Lower leg skin (tissue), 4 donors: Measurements from ENCODE around the gene TMEM125. TPM values are rescaled to one million over a fixed set of nuclear protein-coding genes. Genes with fewer than 3 reads are reported as not detected.
A peak's percentile ranks its signal among the peaks of the same experiment; 100 is the strongest.

ENCODE experiments used
- DNase-seq, 2 donors: peaks; one replicate each; pipeline ENCODE4 v3.0.0-alpha.2; 2019; ENCODE audit warnings: low spot score in 2 of 2
- H3K4me3 ChIP-seq: fragments of 200-600 bp; sonication (generic); 2 replicates; pipeline ENCODE4 v1.5.1; 2017; ENCODE audit warnings: mild to moderate bottlenecking, low read depth; ENCODE audit not compliant: poor library complexity, severe bottlenecking
- POLR2A ChIP-seq, 2 donors: fragments of 450-650 bp; IDR thresholded peaks; one replicate each; pipeline ENCODE4 v1.6.1; 2016 to 2017; ENCODE audit warnings: antibody characterized with exemption in 2 of 2, mild to moderate bottlenecking in 1 of 2, moderate library complexity in 1 of 2
- WGBS, 2 donors: methylation state at CpG; one replicate each; pipeline ENCODE4 v1.1.5; 2018; 5-methylcytosine and 5-hydroxymethylcytosine counted together
- intact Hi-C: fragments of 100-400 bp; cut with DNase I; formaldehyde crosslinking; loops from one replicate; pipeline ENCODE4 v1.15.0; 2023; ENCODE audit warnings: low total_unique reads
- total RNA-seq, 4 donors: library from RNA; depleted of rRNA; stranded (reverse); fragments of >200 nt; gene quantifications; one replicate each; pipeline ENCODE4 v1.1.0, GENCODE V29; 2016
- TF ChIP-seq, protein P1 (sequence below), 3 donors: fragments of 450-650 bp; IDR thresholded peaks; one replicate each; pipeline ENCODE4 v1.5.1; 2016; ENCODE audit warnings: antibody characterized with exemption in 3 of 3, mild to moderate bottlenecking in 3 of 3, moderate library complexity in 2 of 3

TMEM125 gene
- total RNA-seq = 10 to 100 TPM; 13.6 to 34.5 (median 19.0) TPM

DNA sequence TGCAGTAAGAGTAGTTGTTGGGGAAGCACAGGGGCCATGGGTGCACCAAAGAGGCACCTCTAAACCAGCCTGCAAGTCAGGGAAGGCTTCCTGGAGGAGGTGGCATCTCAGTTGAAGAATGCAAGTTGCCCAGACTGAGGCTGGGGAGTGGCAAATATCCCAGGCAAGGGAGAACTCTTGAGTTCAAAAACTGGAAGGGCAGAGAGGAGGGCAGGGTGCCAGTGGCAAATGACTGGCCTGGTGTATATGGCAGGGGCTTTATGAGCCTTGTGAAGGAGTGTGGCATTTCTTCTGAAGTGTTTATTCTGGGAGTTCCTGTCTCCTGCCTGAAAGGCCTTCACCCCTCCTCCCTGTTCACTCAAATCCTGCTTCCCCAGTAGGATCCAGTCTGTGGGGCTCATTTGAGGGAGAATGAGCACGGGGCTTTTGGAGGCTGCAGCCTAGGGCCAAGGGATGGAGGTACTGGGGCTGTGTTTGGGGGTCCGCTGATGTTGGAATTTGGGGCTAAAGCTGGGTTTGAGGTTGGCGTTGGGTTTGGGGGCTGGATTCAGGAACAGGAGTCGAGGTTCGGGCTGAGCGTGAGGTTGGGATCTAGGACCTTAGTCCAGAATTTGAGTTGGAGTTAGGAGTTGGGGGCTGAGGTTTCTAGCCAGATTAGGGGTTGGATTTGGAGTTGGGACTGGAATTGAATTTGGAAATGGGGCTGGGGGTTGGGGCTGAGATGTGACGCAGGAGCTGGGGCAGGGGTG is at the start of gene TMEM125:
TSS of gene TMEM125 (plus strand) at position 357 of the 749 bp plus-strand sequence. CDS start 2,740 bp downstream, outside the sequence.
- intact Hi-C loops = no loop called here
- TF ChIP-seq, protein P1, sequence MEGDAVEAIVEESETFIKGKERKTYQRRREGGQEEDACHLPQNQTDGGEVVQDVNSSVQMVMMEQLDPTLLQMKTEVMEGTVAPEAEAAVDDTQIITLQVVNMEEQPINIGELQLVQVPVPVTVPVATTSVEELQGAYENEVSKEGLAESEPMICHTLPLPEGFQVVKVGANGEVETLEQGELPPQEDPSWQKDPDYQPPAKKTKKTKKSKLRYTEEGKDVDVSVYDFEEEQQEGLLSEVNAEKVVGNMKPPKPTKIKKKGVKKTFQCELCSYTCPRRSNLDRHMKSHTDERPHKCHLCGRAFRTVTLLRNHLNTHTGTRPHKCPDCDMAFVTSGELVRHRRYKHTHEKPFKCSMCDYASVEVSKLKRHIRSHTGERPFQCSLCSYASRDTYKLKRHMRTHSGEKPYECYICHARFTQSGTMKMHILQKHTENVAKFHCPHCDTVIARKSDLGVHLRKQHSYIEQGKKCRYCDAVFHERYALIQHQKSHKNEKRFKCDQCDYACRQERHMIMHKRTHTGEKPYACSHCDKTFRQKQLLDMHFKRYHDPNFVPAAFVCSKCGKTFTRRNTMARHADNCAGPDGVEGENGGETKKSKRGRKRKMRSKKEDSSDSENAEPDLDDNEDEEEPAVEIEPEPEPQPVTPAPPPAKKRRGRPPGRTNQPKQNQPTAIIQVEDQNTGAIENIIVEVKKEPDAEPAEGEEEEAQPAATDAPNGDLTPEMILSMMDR (IDR thresholded peaks at IDR 0.05) = no peak
- TF ChIP-seq POLR2A (IDR thresholded peaks at IDR 0.05) = no peak
- no peak within 1 kb of the TSS for H3K4me3 ChIP-seq
- 78% methylated on average over 7 of the region's 7 CpGs for WGBS, 2 donors
- DNase-seq = peak in 1 of 2 donors; percentile 70

DNA sequence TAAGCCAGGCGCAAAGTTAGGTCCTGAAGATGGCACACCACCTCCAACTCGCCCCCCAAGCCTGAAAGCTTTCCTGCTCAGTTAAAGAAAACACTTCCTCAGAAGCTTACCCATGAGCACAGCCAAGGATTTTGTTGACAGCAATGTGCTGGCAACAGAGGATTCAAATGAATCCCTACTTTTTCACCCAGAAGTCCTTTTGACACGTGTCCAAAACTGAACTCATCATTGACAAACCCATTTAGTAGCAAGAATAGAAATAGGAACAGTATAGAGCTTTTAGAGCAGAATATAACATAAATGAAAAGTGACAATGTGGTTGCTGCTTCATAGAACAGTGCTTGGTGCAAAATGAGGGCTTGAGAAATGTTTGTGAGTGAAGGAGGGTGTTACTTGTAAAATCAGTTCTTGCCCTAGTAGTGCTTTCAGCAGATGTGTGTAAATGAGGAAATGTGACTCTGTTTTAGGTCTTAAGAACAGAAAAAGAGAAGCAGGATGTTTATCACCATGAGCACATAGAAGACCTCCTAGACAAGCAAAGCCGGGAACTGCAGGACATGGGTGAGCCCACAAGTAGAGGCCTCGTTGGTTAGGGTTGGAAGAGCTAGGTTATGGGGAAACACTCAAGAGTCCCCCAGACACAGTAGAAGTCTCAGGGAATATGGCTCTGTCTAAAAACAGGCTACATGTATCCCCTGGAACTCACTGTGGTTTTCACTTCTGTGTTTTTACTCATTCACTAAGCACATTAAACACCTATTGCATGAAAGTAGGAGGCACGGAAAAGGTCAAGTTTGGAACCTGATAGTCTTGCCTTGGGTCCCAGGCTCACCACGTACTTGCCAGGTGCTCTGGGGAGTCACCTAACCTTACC is 48.6 kb upstream of the TMEM125 start:
- intact Hi-C loops = no loop called here
- TF ChIP-seq, protein P1 (IDR thresholded peaks at IDR 0.05) = no peak
- no peak for TF ChIP-seq POLR2A (IDR thresholded peaks at IDR 0.05)
- DNase-seq = no peak
- H3K4me3 ChIP-seq = no peak overlapping the region
- WGBS, 2 donors = 74 to 76% methylated on average over 7 of the region's 7 CpGs

DNA sequence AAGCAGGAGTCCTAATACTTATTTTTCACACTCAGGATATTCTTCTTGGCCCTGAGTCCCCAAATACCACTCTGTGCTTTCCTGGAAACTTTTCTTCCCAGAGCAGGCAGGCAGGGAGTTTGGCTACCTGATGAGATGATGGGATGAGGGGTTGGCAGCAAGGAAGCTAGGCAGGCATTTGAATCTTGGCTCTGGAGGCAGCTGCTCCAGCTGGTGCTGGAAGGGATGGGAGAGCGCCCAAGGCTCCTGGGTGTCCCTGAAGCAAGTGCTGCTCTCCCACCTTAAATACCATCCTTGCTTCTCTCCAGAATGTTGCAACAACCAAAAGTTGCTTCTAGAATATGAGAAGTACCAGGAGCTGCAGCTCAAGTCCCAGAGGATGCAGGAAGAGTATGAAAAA is 48.0 kb upstream of the TMEM125 start:
- peak in 1 of 2 donors; percentile 56 for DNase-seq
- H3K4me3 ChIP-seq = no peak overlapping the region
- TF ChIP-seq POLR2A (IDR thresholded peaks at IDR 0.05) = no peak
- TF ChIP-seq, protein P1 (IDR thresholded peaks at IDR 0.05) = no peak
- intact Hi-C loops = no loop called here
- WGBS, 2 donors = 100% methylated on average over 1 of the region's 1 CpG

DNA sequence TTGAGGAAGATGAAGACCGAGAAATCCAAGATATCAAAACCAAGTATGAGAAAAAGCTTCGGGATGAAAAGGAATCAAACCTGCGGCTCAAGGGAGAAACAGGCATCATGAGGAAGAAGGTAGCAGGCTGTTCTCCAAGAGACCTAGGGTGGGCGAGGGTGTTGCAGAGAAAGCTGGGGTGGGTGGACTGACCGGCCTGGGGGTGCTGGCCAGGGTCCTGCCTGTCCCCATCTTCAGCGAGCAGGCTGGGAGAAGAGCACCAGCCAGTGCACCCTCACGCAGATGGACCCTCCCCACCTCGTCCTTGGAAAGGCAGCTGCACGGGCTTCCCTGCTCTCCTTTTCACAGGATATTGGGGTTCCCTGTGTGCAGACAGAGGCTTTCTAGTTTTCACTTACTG is 46.9 kb upstream of the TMEM125 start:
- WGBS, 2 donors = 80 to 82% methylated on average over 9 of the region's 9 CpGs

DNA sequence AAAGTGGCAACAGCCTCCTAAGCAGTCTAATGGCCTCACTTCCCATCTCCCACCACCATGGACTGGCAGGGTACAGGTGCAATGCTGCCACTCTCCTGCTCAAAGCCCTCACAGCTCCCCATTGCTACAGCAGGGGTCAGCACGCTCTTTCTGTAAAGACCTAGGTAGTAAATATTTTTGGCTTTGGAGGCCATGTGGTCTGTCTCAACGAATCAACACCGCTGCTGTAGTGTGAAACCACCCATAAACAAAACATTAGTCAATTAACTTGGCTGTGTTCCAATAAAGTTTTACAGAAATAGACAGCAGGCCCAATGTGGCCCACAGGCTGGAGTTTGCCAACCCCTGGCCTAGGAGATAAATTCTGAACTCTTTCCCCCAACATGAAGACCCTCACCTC is 44.6 kb upstream of the TMEM125 start:
- no peak for DNase-seq
- WGBS, 2 donors = 51 to 64% methylated on average over 3 of the region's 3 CpGs
- intact Hi-C loops = loop anchor here (5.0 kb wide), 1 partner anchor 192 kb away; no protein-coding TSS in a partner anchor
- TF ChIP-seq POLR2A (IDR thresholded peaks at IDR 0.05) = no peak
- TF ChIP-seq, protein P1 (IDR thresholded peaks at IDR 0.05) = no peak
- H3K4me3 ChIP-seq = no peak overlapping the region

More for the DNA sequence above, 46.9 kb upstream of the TMEM125 start:
- DNase-seq = no peak
- intact Hi-C loops = no loop called here
- no peak overlapping the region for H3K4me3 ChIP-seq
- TF ChIP-seq, protein P1 (IDR thresholded peaks at IDR 0.05) = no peak
- TF ChIP-seq POLR2A (IDR thresholded peaks at IDR 0.05) = no peak
